H9 (cell line): Measurements from ENCODE around the gene ARVCF. TPM values are rescaled to one million over a fixed set of nuclear protein-coding genes. Genes with fewer than 3 reads are reported as not detected.

Experiments
- DNase-seq: peaks from one replicate; pipeline ENCODE4 v3.0.0-alpha.2; 2017
- H2AFZ ChIP-seq: one replicate; pipeline ENCODE4 v1.6.1; 2013; ENCODE audit warnings: mild to moderate bottlenecking, low read length, control low read depth, moderate library complexity
- H2AK5ac ChIP-seq: 2 replicates; pipeline ENCODE4 v1.6.1; 2013; ENCODE audit warnings: low read length, control low read depth, mixed read lengths; ENCODE audit not compliant: insufficient read length
- H2BK120ac ChIP-seq: one replicate; pipeline ENCODE4 v1.6.1; 2013; ENCODE audit warnings: low read depth, mild to moderate bottlenecking, low read length, control low read depth, inconsistent platforms; ENCODE audit not compliant: poor library complexity, severe bottlenecking
- H2BK12ac ChIP-seq: 2 replicates; pipeline ENCODE4 v1.6.1; 2013; ENCODE audit warnings: low read length, control low read depth, mixed read lengths, low read depth; ENCODE audit not compliant: insufficient read length
- H2BK15ac ChIP-seq: 2 replicates; pipeline ENCODE4 v1.6.1; 2013; ENCODE audit warnings: low read depth, low read length, control low read depth
- H2BK20ac ChIP-seq: one replicate; pipeline ENCODE4 v1.6.1; 2013; ENCODE audit warnings: low read depth, mild to moderate bottlenecking, low read length, control low read depth, inconsistent platforms; ENCODE audit not compliant: poor library complexity, severe bottlenecking
- H2BK5ac ChIP-seq: 2 replicates; pipeline ENCODE4 v1.6.1; 2013; ENCODE audit warnings: low read length, control low read depth, mixed read lengths; ENCODE audit not compliant: insufficient read length
- H3K14ac ChIP-seq: 2 replicates; pipeline ENCODE4 v1.6.1; 2013; ENCODE audit warnings: low read length, control low read depth; ENCODE audit not compliant: insufficient read depth
- H3K18ac ChIP-seq: 2 replicates; pipeline ENCODE4 v1.6.1; 2013; ENCODE audit warnings: low read depth, mild to moderate bottlenecking, mixed read lengths, low read length, control low read depth; ENCODE audit not compliant: insufficient read length
- H3K23ac ChIP-seq: 2 replicates; pipeline ENCODE4 v1.6.1; 2013; ENCODE audit warnings: low read length, control low read depth, mixed read lengths, low read depth; ENCODE audit not compliant: insufficient read length
- H3K23me2 ChIP-seq: 2 replicates; pipeline ENCODE4 v1.6.1; 2013; ENCODE audit warnings: low read depth, mild to moderate bottlenecking, mixed read lengths, low read length, control low read depth; ENCODE audit not compliant: insufficient read length, poor library complexity, severe bottlenecking
- H3K27ac ChIP-seq: 2 replicates; pipeline ENCODE4 v1.5.1; 2013; ENCODE audit warnings: low read length, control low read depth, mixed read lengths, low read depth; ENCODE audit not compliant: insufficient read length
- H3K27me3 ChIP-seq: 2 replicates; pipeline ENCODE4 v1.6.1; 2013; ENCODE audit warnings: low read length, control low read depth, inconsistent platforms; ENCODE audit not compliant: insufficient read depth
- H3K4ac ChIP-seq: 2 replicates; pipeline ENCODE4 v1.6.1; 2013; ENCODE audit warnings: low read depth, mild to moderate bottlenecking, control low read depth, inconsistent platforms, low read length, moderate library complexity
- H3K4me1 ChIP-seq: 2 replicates; pipeline ENCODE4 v1.6.1; 2013; ENCODE audit warnings: low read length, control low read depth, inconsistent platforms; ENCODE audit not compliant: insufficient read depth
- H3K4me2 ChIP-seq: 2 replicates; pipeline ENCODE4 v1.6.1; 2013; ENCODE audit warnings: low read length, control low read depth, mixed read lengths; ENCODE audit not compliant: insufficient read length, insufficient read depth
- H3K56ac ChIP-seq: 2 replicates; pipeline ENCODE4 v1.6.1; 2013; ENCODE audit warnings: low read depth, mild to moderate bottlenecking, mixed read lengths, low read length, control low read depth; ENCODE audit not compliant: insufficient read length
- H3K79me1 ChIP-seq: 2 replicates; pipeline ENCODE4 v1.6.1; 2013; ENCODE audit warnings: low read depth, mild to moderate bottlenecking, moderate library complexity, low read length, control low read depth, inconsistent platforms; ENCODE audit not compliant: insufficient read depth, poor library complexity, severe bottlenecking
- H3K79me2 ChIP-seq: 2 replicates; pipeline ENCODE4 v1.6.1; 2013; ENCODE audit warnings: low read length, control low read depth, inconsistent platforms; ENCODE audit not compliant: insufficient read depth
- H3K9ac ChIP-seq: 2 replicates; pipeline ENCODE4 v1.6.1; 2013; ENCODE audit warnings: low read length, control low read depth, mixed read lengths; ENCODE audit not compliant: insufficient read length; ENCODE audit errors: extremely low read depth
- H3K9me3 ChIP-seq: one replicate; pipeline ENCODE4 v1.6.1; 2013; ENCODE audit warnings: low read depth, low read length, inconsistent platforms; ENCODE audit not compliant: control insufficient read depth
- H3T11ph ChIP-seq: one replicate; pipeline ENCODE4 v1.6.1; 2013; ENCODE audit warnings: mild to moderate bottlenecking, low read length, control low read depth, inconsistent platforms
- H4K20me1 ChIP-seq: one replicate; pipeline ENCODE4 v1.6.1; 2013; ENCODE audit not compliant: control insufficient read depth, insufficient read length, insufficient read depth
- H4K5ac ChIP-seq: 2 replicates; pipeline ENCODE4 v1.6.1; 2013; ENCODE audit warnings: low read depth, mild to moderate bottlenecking, mixed read lengths, low read length, control low read depth; ENCODE audit not compliant: insufficient read length
- H4K8ac ChIP-seq: replicated peaks from 2 replicates; pipeline ENCODE4 v1.6.1; 2013; ENCODE audit warnings: low read length, control low read depth, mixed read lengths, low read depth; ENCODE audit not compliant: insufficient read length
- H4K91ac ChIP-seq: 2 replicates; pipeline ENCODE4 v1.6.1; 2013; ENCODE audit warnings: low read depth, mild to moderate bottlenecking, moderate library complexity, mixed read lengths, low read length, control low read depth; ENCODE audit not compliant: insufficient read length
- H3K27ac Mint-ChIP-seq, 3 experiments: 2 replicates in 2 of 3; 3 replicates in 1 of 3; pipeline ENCODE4 v1.8.0; 2020 to 2021; ENCODE audit warnings: mixed read lengths in 3 of 3, mild to moderate bottlenecking in 1 of 3, moderate library complexity in 1 of 3
- H3K27me3 Mint-ChIP-seq: 2 replicates; pipeline ENCODE4 v1.8.0; 2021; ENCODE audit warnings: low read depth, mild to moderate bottlenecking, moderate library complexity, mixed read lengths
- H3K36me3 Mint-ChIP-seq, 3 experiments: 2 replicates in 2 of 3; 3 replicates in 1 of 3; pipeline ENCODE4 v1.8.0; 2020 to 2021; ENCODE audit warnings: low read depth in 3 of 3, mixed read lengths in 3 of 3; ENCODE audit not compliant: insufficient read depth in 1 of 3
- H3K4me1 Mint-ChIP-seq, 2 experiments: 2 replicates each; pipeline ENCODE4 v1.8.0; 2020; ENCODE audit warnings: mixed read lengths in 2 of 2
- H3K4me3 Mint-ChIP-seq, 2 experiments: 2 replicates in 1 of 2; 3 replicates in 1 of 2; pipeline ENCODE4 v1.8.0; 2020 to 2021; ENCODE audit warnings: mild to moderate bottlenecking in 2 of 2, mixed read lengths in 2 of 2, moderate library complexity in 1 of 2
- H3K9me3 Mint-ChIP-seq, 2 experiments: 2 replicates in 1 of 2; 3 replicates in 1 of 2; pipeline ENCODE4 v1.8.0; 2020; ENCODE audit warnings: mild to moderate bottlenecking in 2 of 2, mixed read lengths in 2 of 2, moderate library complexity in 1 of 2
- CTCF ChIP-seq: fragments of 200-600 bp; sonication (generic); conservative IDR thresholded peaks from 3 replicates; pipeline ENCODE4 v1.8.0; 2021; ENCODE audit warnings: antibody characterized with exemption, mild to moderate bottlenecking
- WGBS: extraction: QIAGEN DNeasy Blood & Tissue Kit; methylation state at CpG from one replicate; pipeline ENCODE4 v1.1.7; 2013; ENCODE audit warnings: missing lambda C conversion rate, low lambda C conversion rate, mixed read lengths; ENCODE audit not compliant: insufficient read length; ENCODE audit errors: extremely low coverage; 5-methylcytosine and 5-hydroxymethylcytosine counted together
- total RNA-seq: library from RNA; stranded (reverse); gene quantifications from 2 replicates; pipeline ENCODE4 v1.2.1, GENCODE V29; 2021

Gene ARVCF
- total RNA-seq, 1 experiment from 2014 or later, result 40.7 TPM

- Histone ChIP-seq H3K4me2 (no peak overlapping the region), H2BK20ac (no peak overlapping the region), H3K9me3 (no peaks in the 10 kb centered on the region), H4K91ac (no peak overlapping the region), H3K4me1 (peaks cover 6% of the 10 kb centered on the region; the same call in 1 of the 2 replicates), H3K23ac (no peak overlapping the region), H3K27ac (no peak overlapping the region), H2BK120ac (no peak overlapping the region), H2BK15ac (no peak overlapping the region), H3K23me2 (no peaks in the 10 kb centered on the region), H4K20me1 (no peaks in the 10 kb centered on the region), H3K18ac (no peak overlapping the region), H4K8ac (no peak overlapping the region), H3K9ac (no peak overlapping the region), H2AK5ac (no peak overlapping the region), H4K5ac (no peak overlapping the region), H3K4ac (no peak overlapping the region), H3K79me2 (no peaks in the 10 kb centered on the region), H2AFZ (no peak overlapping the region), H3T11ph (no peak overlapping the region), H2BK12ac (no peak overlapping the region), H3K27me3 (no peaks in the 10 kb centered on the region), H2BK5ac (no peak overlapping the region), H3K79me1 (no peaks in the 10 kb centered on the region), H3K14ac (no peak overlapping the region), H3K56ac (no peak overlapping the region)
- Mint-ChIP-seq H3K4me1 (peaks cover 14 to 21% of the 10 kb centered on the region in 2 experiments), H3K9me3 (no peaks in the 10 kb centered on the region; a peak in 1 of 5 replicates), H3K4me3 (no peak overlapping the region), H3K27ac (no peak overlapping the region), H3K27me3 (no peaks in the 10 kb centered on the region; the same call in 1 of the 2 replicates), H3K36me3 (no peaks in the 10 kb centered on the region)
- TF ChIP-seq CTCF, result no peak
- WGBS, result 100% methylated on average over 3 of the region's 12 CpGs
- DNase-seq, result no peak
Observed at GRCh38 chr22:19994851-19995610, 21.6 kb downstream of the ARVCF start.
